Measurements from ENCODE around the gene CCNYL1.

DNA sequence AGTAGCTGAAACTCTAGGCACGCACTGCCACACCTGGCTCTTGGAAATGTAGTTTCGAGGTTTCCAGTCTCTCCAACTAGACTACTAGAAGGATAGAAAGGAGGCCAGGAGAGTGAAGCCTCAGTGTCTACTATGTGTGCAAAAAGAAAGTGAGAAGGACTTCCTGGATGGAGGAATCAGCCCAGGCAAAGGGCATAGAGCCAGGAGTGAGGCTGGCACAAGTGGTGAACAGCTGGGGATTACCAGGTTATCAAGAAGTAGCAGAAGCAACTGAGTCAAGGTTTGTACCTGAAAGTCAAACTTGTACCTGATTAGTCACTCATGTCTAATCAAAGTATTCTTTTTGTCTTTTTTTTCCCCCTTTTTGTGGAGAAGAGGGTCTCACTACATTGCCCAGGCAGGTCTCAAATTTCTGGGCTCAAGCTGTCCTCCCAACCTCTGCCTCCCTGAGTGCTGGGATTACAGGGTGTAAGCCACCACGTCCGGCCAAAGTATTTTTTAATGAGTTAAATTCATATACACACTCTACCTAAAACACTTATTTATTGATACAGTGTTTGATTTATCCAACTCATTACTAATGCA is 67.0 kb downstream of the CCNYL1 start:
- TF ChIP-seq, protein P1, sequence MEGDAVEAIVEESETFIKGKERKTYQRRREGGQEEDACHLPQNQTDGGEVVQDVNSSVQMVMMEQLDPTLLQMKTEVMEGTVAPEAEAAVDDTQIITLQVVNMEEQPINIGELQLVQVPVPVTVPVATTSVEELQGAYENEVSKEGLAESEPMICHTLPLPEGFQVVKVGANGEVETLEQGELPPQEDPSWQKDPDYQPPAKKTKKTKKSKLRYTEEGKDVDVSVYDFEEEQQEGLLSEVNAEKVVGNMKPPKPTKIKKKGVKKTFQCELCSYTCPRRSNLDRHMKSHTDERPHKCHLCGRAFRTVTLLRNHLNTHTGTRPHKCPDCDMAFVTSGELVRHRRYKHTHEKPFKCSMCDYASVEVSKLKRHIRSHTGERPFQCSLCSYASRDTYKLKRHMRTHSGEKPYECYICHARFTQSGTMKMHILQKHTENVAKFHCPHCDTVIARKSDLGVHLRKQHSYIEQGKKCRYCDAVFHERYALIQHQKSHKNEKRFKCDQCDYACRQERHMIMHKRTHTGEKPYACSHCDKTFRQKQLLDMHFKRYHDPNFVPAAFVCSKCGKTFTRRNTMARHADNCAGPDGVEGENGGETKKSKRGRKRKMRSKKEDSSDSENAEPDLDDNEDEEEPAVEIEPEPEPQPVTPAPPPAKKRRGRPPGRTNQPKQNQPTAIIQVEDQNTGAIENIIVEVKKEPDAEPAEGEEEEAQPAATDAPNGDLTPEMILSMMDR (IDR thresholded peaks at IDR 0.05), result no peak
- no peak for TF ChIP-seq POLR2A (IDR thresholded peaks at IDR 0.05)
